HepG2 (cell line): ENCODE measurements around the gene JAZF1. TPM values are rescaled to one million over a fixed set of nuclear protein-coding genes. Genes with fewer than 3 reads are reported as not detected.

Experiments used
- CHCHD3 ChIP-seq: sonication (generic); formaldehyde crosslinking; IDR thresholded peaks from 2 replicates; pipeline ENCODE4 v1.8.0; 2022; ENCODE audit warnings: mild to moderate bottlenecking, missing genetic modification reagents, moderate library complexity
- JUN ChIP-seq: sonication (generic); formaldehyde crosslinking; IDR thresholded peaks from 2 replicates; pipeline ENCODE4 v1.4.0; 2020; ENCODE audit warnings: mild to moderate bottlenecking, missing genetic modification reagents
- JUNB ChIP-seq: sonication (generic); formaldehyde crosslinking; IDR thresholded peaks from 2 replicates; pipeline ENCODE4 v1.8.0; 2022; ENCODE audit warnings: missing genetic modification reagents, mild to moderate bottlenecking, borderline replicate concordance
- JUND ChIP-seq: sonication (generic); formaldehyde crosslinking; IDR thresholded peaks from 2 replicates; pipeline ENCODE4 v1.8.0; 2022; ENCODE audit warnings: mild to moderate bottlenecking, missing genetic modification reagents
- ZNF143 ChIP-seq: sonication (generic); formaldehyde crosslinking; IDR thresholded peaks from 2 replicates; pipeline ENCODE4 v1.4.0; 2020; ENCODE audit warnings: missing genetic modification reagents
- ZNF33B ChIP-seq: sonication (generic); formaldehyde crosslinking; IDR thresholded peaks from 2 replicates; pipeline ENCODE4 v1.5.1; 2020; ENCODE audit warnings: mild to moderate bottlenecking, missing genetic modification reagents
- polyA plus RNA-seq, 8 experiments: library from polyadenylated mRNA; depleted of rRNA in 3 of 8; stranded (reverse) in 7 of 8; unstranded in 1 of 8; fragments of >200 nt; fragmentation: Illumina TruSeq in 4 of 8; extraction: Trizol in 4 of 8; gene quantifications; 2 replicates each; pipeline versions ENCODE4 v1.2.1 to v1.2.3, GENCODE V29; 2011 to 2016; ENCODE audit warnings: low read depth in 4 of 8, missing spikeins in 1 of 8, mixed read lengths in 1 of 8; ENCODE audit not compliant: insufficient read depth in 1 of 8
- total RNA-seq, 5 experiments: library from RNA; depleted of rRNA; stranded (reverse); fragments of >200 nt; fragmentation: Illumina TruSeq; extraction: Trizol; gene quantifications; 2 replicates each; pipeline ENCODE4 v1.2.3, GENCODE V29; 2016; ENCODE audit warnings: low read depth in 1 of 5
- TF ChIP-seq, protein P1 (sequence below), 2 experiments: fragments of 450-650 bp in 1 of 2; sonication (generic) in 1 of 2; formaldehyde crosslinking in 1 of 2; IDR thresholded peaks; 2 replicates each; pipeline versions ENCODE4 v1.6.1 to v1.8.0; 2016 to 2022; ENCODE audit warnings: antibody characterized with exemption in 1 of 2, mild to moderate bottlenecking in 1 of 2, missing genetic modification reagents in 1 of 2
- TF ChIP-seq, protein P2 (sequence below): sonication (generic); formaldehyde crosslinking; IDR thresholded peaks from 2 replicates; pipeline ENCODE4 v1.5.1; 2020; ENCODE audit warnings: mild to moderate bottlenecking, missing genetic modification reagents
- TF ChIP-seq, protein P3 (sequence below): sonication (generic); formaldehyde crosslinking; IDR thresholded peaks from 2 replicates; pipeline ENCODE4 v1.9.0; 2021; ENCODE audit warnings: mild to moderate bottlenecking, missing genetic modification reagents

The JAZF1 gene
- total and polyA plus RNA-seq, 2 of the 13 experiments (the other 11 are each of a cell fraction or from before 2014, with no cell fraction given), result not detected

DNA sequence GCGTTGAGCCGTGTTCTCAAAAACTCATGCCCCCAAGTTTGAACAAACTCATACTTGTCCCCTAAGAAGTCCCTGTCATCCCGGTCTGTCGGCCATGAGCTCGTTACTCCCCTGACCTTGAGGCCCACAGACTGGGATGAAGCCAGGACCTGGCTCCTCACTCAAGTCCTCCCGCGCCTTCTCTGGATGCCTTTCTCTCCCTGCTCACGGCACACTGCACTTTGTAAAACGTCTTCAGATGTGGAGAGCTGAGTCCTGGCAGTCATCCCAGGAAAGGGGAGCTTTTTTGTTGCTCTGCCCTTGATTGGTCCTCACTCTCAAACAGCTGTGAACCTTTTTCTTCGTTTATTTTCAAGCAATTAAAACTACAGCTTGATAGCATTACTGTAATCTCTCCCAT lies 110.8 kb downstream of the JAZF1 start (continued):
- TF ChIP-seq, protein P1, sequence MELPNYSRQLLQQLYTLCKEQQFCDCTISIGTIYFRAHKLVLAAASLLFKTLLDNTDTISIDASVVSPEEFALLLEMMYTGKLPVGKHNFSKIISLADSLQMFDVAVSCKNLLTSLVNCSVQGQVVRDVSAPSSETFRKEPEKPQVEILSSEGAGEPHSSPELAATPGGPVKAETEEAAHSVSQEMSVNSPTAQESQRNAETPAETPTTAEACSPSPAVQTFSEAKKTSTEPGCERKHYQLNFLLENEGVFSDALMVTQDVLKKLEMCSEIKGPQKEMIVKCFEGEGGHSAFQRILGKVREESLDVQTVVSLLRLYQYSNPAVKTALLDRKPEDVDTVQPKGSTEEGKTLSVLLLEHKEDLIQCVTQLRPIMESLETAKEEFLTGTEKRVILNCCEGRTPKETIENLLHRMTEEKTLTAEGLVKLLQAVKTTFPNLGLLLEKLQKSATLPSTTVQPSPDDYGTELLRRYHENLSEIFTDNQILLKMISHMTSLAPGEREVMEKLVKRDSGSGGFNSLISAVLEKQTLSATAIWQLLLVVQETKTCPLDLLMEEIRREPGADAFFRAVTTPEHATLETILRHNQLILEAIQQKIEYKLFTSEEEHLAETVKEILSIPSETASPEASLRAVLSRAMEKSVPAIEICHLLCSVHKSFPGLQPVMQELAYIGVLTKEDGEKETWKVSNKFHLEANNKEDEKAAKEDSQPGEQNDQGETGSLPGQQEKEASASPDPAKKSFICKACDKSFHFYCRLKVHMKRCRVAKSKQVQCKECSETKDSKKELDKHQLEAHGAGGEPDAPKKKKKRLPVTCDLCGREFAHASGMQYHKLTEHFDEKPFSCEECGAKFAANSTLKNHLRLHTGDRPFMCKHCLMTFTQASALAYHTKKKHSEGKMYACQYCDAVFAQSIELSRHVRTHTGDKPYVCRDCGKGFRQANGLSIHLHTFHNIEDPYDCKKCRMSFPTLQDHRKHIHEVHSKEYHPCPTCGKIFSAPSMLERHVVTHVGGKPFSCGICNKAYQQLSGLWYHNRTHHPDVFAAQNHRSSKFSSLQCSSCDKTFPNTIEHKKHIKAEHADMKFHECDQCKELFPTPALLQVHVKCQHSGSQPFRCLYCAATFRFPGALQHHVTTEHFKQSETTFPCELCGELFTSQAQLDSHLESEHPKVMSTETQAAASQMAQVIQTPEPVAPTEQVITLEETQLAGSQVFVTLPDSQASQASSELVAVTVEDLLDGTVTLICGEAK (IDR thresholded peaks at IDR 0.05), result no peak
- TF ChIP-seq, protein P1 (CRISPR knock-in tag; IDR thresholded peaks at IDR 0.05), result no peak
- no peak for TF ChIP-seq ZNF143 (CRISPR knock-in tag)
- TF ChIP-seq, protein P2, sequence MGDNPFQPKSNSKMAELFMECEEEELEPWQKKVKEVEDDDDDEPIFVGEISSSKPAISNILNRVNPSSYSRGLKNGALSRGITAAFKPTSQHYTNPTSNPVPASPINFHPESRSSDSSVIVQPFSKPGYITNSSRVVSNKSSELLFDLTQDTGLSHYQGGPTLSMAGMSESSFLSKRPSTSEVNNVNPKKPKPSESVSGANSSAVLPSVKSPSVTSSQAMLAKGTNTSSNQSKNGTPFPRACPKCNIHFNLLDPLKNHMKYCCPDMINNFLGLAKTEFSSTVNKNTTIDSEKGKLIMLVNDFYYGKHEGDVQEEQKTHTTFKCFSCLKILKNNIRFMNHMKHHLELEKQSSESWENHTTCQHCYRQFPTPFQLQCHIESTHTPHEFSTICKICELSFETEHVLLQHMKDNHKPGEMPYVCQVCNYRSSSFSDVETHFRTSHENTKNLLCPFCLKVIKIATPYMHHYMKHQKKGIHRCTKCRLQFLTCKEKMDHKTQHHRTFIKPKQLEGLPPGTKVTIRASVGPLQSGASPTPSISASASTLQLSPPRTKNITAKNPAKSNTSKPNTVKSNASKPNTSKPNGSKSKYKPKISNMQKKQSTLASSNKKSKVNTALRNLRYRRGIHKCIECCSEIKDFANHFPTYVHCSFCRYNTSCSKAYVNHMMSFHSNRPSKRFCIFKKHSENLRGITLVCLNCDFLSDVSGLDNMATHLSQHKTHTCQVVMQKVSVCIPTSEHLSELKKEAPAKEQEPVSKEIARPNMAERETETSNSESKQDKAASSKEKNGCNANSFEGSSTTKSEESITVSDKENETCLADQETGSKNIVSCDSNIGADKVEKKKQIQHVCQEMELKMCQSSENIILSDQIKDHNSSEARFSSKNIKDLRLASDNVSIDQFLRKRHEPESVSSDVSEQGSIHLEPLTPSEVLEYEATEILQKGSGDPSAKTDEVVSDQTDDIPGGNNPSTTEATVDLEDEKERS (CRISPR knock-in tag), result no peak
- no peak for TF ChIP-seq JUN (CRISPR knock-in tag)
- no peak for TF ChIP-seq CHCHD3 (CRISPR knock-in tag)
- TF ChIP-seq JUNB (CRISPR knock-in tag), result no peak
- no peak for TF ChIP-seq ZNF33B (CRISPR knock-in tag)
- TF ChIP-seq, protein P3, sequence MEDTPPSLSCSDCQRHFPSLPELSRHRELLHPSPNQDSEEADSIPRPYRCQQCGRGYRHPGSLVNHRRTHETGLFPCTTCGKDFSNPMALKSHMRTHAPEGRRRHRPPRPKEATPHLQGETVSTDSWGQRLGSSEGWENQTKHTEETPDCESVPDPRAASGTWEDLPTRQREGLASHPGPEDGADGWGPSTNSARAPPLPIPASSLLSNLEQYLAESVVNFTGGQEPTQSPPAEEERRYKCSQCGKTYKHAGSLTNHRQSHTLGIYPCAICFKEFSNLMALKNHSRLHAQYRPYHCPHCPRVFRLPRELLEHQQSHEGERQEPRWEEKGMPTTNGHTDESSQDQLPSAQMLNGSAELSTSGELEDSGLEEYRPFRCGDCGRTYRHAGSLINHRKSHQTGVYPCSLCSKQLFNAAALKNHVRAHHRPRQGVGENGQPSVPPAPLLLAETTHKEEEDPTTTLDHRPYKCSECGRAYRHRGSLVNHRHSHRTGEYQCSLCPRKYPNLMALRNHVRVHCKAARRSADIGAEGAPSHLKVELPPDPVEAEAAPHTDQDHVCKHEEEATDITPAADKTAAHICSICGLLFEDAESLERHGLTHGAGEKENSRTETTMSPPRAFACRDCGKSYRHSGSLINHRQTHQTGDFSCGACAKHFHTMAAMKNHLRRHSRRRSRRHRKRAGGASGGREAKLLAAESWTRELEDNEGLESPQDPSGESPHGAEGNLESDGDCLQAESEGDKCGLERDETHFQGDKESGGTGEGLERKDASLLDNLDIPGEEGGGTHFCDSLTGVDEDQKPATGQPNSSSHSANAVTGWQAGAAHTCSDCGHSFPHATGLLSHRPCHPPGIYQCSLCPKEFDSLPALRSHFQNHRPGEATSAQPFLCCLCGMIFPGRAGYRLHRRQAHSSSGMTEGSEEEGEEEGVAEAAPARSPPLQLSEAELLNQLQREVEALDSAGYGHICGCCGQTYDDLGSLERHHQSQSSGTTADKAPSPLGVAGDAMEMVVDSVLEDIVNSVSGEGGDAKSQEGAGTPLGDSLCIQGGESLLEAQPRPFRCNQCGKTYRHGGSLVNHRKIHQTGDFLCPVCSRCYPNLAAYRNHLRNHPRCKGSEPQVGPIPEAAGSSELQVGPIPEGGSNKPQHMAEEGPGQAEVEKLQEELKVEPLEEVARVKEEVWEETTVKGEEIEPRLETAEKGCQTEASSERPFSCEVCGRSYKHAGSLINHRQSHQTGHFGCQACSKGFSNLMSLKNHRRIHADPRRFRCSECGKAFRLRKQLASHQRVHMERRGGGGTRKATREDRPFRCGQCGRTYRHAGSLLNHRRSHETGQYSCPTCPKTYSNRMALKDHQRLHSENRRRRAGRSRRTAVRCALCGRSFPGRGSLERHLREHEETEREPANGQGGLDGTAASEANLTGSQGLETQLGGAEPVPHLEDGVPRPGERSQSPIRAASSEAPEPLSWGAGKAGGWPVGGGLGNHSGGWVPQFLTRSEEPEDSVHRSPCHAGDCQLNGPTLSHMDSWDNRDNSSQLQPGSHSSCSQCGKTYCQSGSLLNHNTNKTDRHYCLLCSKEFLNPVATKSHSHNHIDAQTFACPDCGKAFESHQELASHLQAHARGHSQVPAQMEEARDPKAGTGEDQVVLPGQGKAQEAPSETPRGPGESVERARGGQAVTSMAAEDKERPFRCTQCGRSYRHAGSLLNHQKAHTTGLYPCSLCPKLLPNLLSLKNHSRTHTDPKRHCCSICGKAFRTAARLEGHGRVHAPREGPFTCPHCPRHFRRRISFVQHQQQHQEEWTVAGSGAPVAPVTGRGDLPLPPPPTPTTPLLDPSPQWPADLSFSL (CRISPR knock-in tag), result no peak
- no peak for TF ChIP-seq JUND (CRISPR knock-in tag)
